ENCODE data around the gene FBXO42. TPM values are rescaled to one million over a fixed set of nuclear protein-coding genes. Genes with fewer than 3 reads are reported as not detected.
A peak's percentile ranks its signal among the peaks of the same experiment; 100 is the strongest.

Gene FBXO42
- total and polyA plus RNA-seq, 2 of the 13 experiments (the other 11 are each of a cell fraction or from before 2014, with no cell fraction given) = 7.6 to 17.5 TPM

DNA sequence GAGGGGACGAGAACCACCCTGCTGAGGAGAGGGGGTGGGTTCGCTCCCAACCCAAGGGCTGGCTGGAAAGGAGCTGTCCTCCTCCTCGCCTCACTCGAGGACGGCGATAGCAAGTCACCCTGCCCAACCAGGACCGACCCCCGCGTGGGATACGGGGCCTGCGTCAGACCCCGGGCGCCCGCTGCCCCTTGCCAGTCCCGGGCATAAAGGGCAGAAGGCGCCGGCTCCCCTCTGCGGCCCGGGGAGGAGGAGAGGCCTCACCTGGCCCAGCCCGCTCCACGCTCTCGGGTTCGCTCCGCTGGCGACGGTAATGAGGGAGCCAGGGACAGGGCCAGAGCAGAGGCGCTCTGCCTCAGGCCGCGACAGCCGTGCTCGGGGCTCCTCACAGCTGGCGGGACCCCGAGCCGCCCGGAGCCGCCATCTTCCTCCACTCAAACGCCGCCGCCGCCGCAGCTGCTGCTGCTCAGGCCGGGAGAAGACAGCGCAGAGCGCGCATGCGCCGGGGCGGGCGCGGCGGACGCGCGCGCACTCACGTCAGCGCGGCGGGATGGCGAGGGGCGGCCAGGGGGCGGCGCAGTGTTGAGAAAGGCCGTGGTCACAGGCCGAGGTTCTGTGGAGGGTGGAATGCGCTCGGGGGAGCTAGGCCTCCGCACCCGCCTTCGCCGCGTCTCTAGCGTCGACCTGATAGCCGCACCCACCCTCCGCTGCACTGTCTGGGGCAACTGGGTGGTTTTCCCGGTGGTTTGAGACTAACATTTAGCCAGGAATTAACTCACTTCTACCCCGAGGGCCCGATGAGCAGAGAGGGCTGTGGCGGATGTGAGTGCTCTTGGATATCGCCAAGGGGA, at the start of gene FBXO42 (continued):
- TF ChIP-seq, protein P1, sequence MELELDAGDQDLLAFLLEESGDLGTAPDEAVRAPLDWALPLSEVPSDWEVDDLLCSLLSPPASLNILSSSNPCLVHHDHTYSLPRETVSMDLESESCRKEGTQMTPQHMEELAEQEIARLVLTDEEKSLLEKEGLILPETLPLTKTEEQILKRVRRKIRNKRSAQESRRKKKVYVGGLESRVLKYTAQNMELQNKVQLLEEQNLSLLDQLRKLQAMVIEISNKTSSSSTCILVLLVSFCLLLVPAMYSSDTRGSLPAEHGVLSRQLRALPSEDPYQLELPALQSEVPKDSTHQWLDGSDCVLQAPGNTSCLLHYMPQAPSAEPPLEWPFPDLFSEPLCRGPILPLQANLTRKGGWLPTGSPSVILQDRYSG (CRISPR knock-in tag; IDR thresholded peaks at IDR 0.05) = peak; percentile 63; the same call in 1 of the 2 replicates
- TF ChIP-seq ZNF546 (CRISPR knock-in tag; conservative IDR thresholded peaks at IDR 0.05) (peak; percentile 83; the same call in 1 of the 2 replicates), SMYD3 (CRISPR knock-in tag; IDR thresholded peaks at IDR 0.05) (peak; percentile 78; the same call in 1 of the 2 replicates), ZNF792 (CRISPR knock-in tag; IDR thresholded peaks at IDR 0.05) (peak; percentile 52; the same call in 1 of the 2 replicates), TARDBP (CRISPR knock-in tag; IDR thresholded peaks at IDR 0.05) (peak; percentile 86), FOXK1 (CRISPR knock-in tag; IDR thresholded peaks at IDR 0.05; ENCODE audit: borderline replicate concordance, low read depth) (no peak), ZNF776 (CRISPR knock-in tag; IDR thresholded peaks at IDR 0.05) (peak; percentile 28; the same call in 1 of the 2 replicates), KAT7 (CRISPR knock-in tag; IDR thresholded peaks at IDR 0.05; ENCODE audit: borderline replicate concordance) (peak; percentile 47), CEBPG (CRISPR knock-in tag; IDR thresholded peaks at IDR 0.05) (0 out of 2 replicates have a peak, but pooled peaks have one; percentile 4), ZNF646 (CRISPR knock-in tag; IDR thresholded peaks at IDR 0.05) (no peak; the same call in 1 of the 2 replicates), ZNF335 (CRISPR knock-in tag; IDR thresholded peaks at IDR 0.05) (0 out of 2 replicates have a peak, but pooled peaks have one; percentile 20), ZSCAN31 (CRISPR knock-in tag; IDR thresholded peaks at IDR 0.05; ENCODE audit: low read depth) (0 out of 2 replicates have a peak, but pooled peaks have one; percentile 71), ZNF337 (CRISPR knock-in tag; IDR thresholded peaks at IDR 0.05; ENCODE audit: borderline replicate concordance, low read depth) (no peak), NKX3-1 (CRISPR knock-in tag; IDR thresholded peaks at IDR 0.05) (peak; percentile 79), NR3C1 (CRISPR knock-in tag; IDR thresholded peaks at IDR 0.05) (no peak)
- TF ChIP-seq, protein P2, sequence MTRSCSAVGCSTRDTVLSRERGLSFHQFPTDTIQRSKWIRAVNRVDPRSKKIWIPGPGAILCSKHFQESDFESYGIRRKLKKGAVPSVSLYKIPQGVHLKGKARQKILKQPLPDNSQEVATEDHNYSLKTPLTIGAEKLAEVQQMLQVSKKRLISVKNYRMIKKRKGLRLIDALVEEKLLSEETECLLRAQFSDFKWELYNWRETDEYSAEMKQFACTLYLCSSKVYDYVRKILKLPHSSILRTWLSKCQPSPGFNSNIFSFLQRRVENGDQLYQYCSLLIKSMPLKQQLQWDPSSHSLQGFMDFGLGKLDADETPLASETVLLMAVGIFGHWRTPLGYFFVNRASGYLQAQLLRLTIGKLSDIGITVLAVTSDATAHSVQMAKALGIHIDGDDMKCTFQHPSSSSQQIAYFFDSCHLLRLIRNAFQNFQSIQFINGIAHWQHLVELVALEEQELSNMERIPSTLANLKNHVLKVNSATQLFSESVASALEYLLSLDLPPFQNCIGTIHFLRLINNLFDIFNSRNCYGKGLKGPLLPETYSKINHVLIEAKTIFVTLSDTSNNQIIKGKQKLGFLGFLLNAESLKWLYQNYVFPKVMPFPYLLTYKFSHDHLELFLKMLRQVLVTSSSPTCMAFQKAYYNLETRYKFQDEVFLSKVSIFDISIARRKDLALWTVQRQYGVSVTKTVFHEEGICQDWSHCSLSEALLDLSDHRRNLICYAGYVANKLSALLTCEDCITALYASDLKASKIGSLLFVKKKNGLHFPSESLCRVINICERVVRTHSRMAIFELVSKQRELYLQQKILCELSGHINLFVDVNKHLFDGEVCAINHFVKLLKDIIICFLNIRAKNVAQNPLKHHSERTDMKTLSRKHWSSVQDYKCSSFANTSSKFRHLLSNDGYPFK (CRISPR knock-in tag; IDR thresholded peaks at IDR 0.05; ENCODE audit: borderline replicate concordance) = no peak; the same call in 1 of the 2 replicates
- TF ChIP-seq, protein P3, sequence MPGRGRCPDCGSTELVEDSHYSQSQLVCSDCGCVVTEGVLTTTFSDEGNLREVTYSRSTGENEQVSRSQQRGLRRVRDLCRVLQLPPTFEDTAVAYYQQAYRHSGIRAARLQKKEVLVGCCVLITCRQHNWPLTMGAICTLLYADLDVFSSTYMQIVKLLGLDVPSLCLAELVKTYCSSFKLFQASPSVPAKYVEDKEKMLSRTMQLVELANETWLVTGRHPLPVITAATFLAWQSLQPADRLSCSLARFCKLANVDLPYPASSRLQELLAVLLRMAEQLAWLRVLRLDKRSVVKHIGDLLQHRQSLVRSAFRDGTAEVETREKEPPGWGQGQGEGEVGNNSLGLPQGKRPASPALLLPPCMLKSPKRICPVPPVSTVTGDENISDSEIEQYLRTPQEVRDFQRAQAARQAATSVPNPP (CRISPR knock-in tag; IDR thresholded peaks at IDR 0.05) = 0 out of 2 replicates have a peak, but pooled peaks have one; percentile 51
